ENCODE measurements around the gene ABCG1.

ABCG1 gene

DNA sequence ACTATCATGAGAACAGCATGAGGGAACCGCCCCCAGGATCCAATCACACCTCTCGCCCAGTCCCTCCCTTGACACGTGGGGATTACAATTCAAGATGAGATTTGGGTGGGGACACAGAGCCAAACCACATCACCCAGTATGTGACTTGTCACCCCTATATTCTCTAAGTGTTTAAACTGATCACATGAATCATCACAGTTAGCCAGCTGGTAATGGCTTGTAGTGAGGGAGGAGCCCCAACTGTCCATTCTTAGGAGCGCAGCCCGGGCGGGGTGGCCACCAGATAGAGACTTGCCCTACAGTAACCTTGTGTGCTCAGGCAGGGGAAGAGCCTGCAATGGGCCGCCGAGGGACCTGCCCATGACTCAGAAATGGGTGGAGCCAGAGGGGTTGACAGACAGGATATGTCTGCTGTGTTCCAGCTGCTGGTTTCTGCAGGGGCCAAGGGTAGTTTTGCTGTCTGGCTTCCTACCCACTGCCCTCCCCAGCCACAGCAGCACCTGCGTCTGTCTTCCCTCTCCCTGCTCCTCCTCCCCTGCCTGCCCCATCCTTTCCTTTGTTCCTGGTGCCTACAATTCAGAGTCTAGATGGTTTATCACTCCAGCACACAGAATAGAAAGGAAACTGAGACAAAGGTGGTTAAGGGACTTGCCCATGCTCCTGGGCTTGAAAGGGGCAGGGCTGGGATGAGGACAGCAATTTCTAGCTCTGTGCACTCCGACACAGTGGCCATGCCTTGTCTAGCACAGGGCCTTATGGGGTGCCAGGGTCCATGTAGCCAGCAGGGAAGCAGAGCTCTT lies 9.2 kb downstream of the ABCG1 start:
- Histone ChIP-seq H3K14ac (ENCODE audit: low read length) (no peak overlapping the region), H4K8ac (ENCODE audit: low read depth, low read length) (no peak overlapping the region), H3K4me2 (ENCODE audit: insufficient read depth, low read length, poor library complexity, severe bottlenecking) (no peak overlapping the region), H3K23ac (ENCODE audit: low read depth, low read length, poor library complexity) (no peak overlapping the region), H3K18ac (ENCODE audit: low read length) (no peak overlapping the region), H3K4me3 (ENCODE audit: low read length in 2 of 2) (no peak overlapping the region), H4K91ac (ENCODE audit: low read depth, low read length, poor library complexity) (no peak overlapping the region), H2AK5ac (ENCODE audit: low read depth, low read length) (peak overlapping the region; percentile 16), H2AFZ (ENCODE audit: low read length) (no peak overlapping the region), H3K27ac (replicated peaks; ENCODE audit: low read length) (no peak overlapping the region), H3K79me1 (ENCODE audit: low read depth, low read length) (no peaks in the 10 kb centered on the region), H2BK5ac (ENCODE audit: low read length) (no peak overlapping the region), H3K4me1 (ENCODE audit: control insufficient read depth in 2 of 2, insufficient read depth in 1 of 2, low read depth in 1 of 2, low read length in 2 of 2) (peaks cover 0 to 13% of the 10 kb centered on the region in 2 donors), H3K4ac (ENCODE audit: low read length) (no peak overlapping the region), H3K9me3 (replicated peaks in 1 of 2; ENCODE audit: control insufficient read depth in 2 of 2, insufficient read depth in 1 of 2, low read depth in 1 of 2, low read length in 2 of 2) (no peaks in the 10 kb centered on the region), H2BK120ac (ENCODE audit: low read depth, low read length) (no peak overlapping the region), H2BK15ac (ENCODE audit: low read length) (no peak overlapping the region), H3K27me3 (ENCODE audit: control insufficient read depth in 3 of 3, insufficient read depth in 3 of 3, low read depth in 1 of 3, low read length in 3 of 3) (peaks cover 0 to 20% (median 0%) of the 10 kb centered on the region in 3 experiments), H2BK12ac (ENCODE audit: low read length) (no peak overlapping the region), H3K36me3 (replicated peaks in 1 of 2; ENCODE audit: control insufficient read depth in 2 of 2, insufficient read depth in 2 of 2, low read length in 2 of 2) (no peaks in the 10 kb centered on the region), H3K9ac (ENCODE audit: low read depth, low read length, poor library complexity) (no peak overlapping the region)
- DNase-seq (ENCODE audit: low spot score): no peak
- no CpG with 5 or more reads among the region's 10 CpGs for WGBS, 2 donors (ENCODE audit: extremely low coverage in 2 of 2, insufficient read length in 2 of 2, insufficient replicate concordance in 1 of 2)

DNA sequence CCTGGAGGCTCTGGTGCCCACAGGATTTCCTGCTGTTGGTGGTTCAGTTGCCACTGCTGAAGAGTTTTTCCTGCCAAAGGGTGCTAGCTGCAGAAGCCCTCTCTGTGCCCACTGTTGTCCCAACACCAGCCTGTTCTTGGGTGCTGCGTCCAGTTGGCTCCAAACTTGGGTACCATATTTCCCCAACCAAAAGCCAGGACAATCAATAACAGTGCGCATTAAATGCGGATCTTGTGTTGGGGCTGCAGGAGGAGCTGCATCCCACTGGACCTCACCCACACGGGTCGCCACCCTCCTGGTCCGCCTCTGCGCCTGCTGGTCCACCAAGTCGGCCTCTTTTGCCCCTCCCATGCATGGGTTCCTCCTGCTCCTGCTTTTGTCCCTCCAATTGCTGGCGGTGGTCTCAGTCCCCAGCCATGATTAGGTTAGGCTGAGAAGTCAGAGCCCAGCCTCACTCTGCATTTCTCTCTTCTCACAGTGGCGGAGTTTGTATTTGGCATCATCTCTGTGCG lies 9.8 kb downstream of the ABCG1 start:
- H2AK5ac ChIP-seq (ENCODE audit: low read depth, low read length): peak overlapping the region; percentile 41
- peaks cover 0 to 13% of the 10 kb centered on the region in 2 donors for H3K4me1 ChIP-seq (ENCODE audit: control insufficient read depth in 2 of 2, insufficient read depth in 1 of 2, low read depth in 1 of 2, low read length in 2 of 2)
- no peak overlapping the region for H3K4me2 ChIP-seq (ENCODE audit: insufficient read depth, low read length, poor library complexity, severe bottlenecking)
- no peak overlapping the region for H2BK5ac ChIP-seq (ENCODE audit: low read length)
- H3K9me3 ChIP-seq (replicated peaks in 1 of 2; ENCODE audit: control insufficient read depth in 2 of 2, insufficient read depth in 1 of 2, low read depth in 1 of 2, low read length in 2 of 2): no peaks in the 10 kb centered on the region
- H3K18ac ChIP-seq (ENCODE audit: low read length): no peak overlapping the region
- H3K27ac ChIP-seq (replicated peaks; ENCODE audit: low read length): no peak overlapping the region
- no peaks in the 10 kb centered on the region for H3K36me3 ChIP-seq (replicated peaks in 1 of 2; ENCODE audit: control insufficient read depth in 2 of 2, insufficient read depth in 2 of 2, low read length in 2 of 2)
- no peak for DNase-seq (ENCODE audit: low spot score)
- H3K4ac ChIP-seq (ENCODE audit: low read length): no peak overlapping the region
- no peak overlapping the region for H2BK120ac ChIP-seq (ENCODE audit: low read depth, low read length)
- H3K27me3 ChIP-seq (ENCODE audit: control insufficient read depth in 3 of 3, insufficient read depth in 3 of 3, low read depth in 1 of 3, low read length in 3 of 3): peaks cover 0 to 25% (median 0%) of the 10 kb centered on the region in 3 experiments
- no peak overlapping the region for H4K8ac ChIP-seq (ENCODE audit: low read depth, low read length)
- H2AFZ ChIP-seq (ENCODE audit: low read length): no peak overlapping the region
- H2BK15ac ChIP-seq (ENCODE audit: low read length): no peak overlapping the region
- no peak overlapping the region for H2BK12ac ChIP-seq (ENCODE audit: low read length)
- H3K4me3 ChIP-seq (ENCODE audit: low read length in 2 of 2): no peak overlapping the region
- H3K23ac ChIP-seq (ENCODE audit: low read depth, low read length, poor library complexity): no peak overlapping the region
- no peak overlapping the region for H4K91ac ChIP-seq (ENCODE audit: low read depth, low read length, poor library complexity)
- no CpG with 5 or more reads among the region's 11 CpGs for WGBS, 2 donors (ENCODE audit: extremely low coverage in 2 of 2, insufficient read length in 2 of 2, insufficient replicate concordance in 1 of 2)
- no peak overlapping the region for H3K9ac ChIP-seq (ENCODE audit: low read depth, low read length, poor library complexity)
- H3K79me1 ChIP-seq (ENCODE audit: low read depth, low read length): no peaks in the 10 kb centered on the region
- no peak overlapping the region for H3K14ac ChIP-seq (ENCODE audit: low read length)

DNA sequence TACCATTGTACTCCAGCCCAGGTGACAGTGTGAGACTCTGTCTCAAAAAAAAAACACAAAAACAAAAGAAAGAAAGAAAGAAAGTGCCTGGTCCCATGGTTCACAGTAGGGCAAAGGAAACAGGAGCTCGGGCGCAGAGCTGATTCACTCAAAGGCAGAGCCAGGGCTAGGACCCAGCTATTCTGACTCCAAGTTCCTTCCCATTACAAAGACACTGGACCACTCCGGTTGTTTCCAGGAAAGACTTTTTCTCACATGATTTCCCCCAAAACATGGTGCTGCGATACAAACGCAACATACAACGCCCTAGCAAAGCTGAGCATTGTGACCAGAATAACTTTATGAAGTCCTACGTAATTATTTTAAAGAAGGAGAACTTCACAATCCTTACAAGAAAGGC lies 10.7 kb downstream of the ABCG1 start:
- Histone ChIP-seq H3K14ac (ENCODE audit: low read length) (no peak overlapping the region), H2BK15ac (ENCODE audit: low read length) (no peak overlapping the region), H3K4me1 (ENCODE audit: control insufficient read depth in 2 of 2, insufficient read depth in 1 of 2, low read depth in 1 of 2, low read length in 2 of 2) (peaks cover 0 to 20% of the 10 kb centered on the region in 2 donors), H3K18ac (ENCODE audit: low read length) (no peak overlapping the region), H3K27me3 (ENCODE audit: control insufficient read depth in 3 of 3, insufficient read depth in 3 of 3, low read depth in 1 of 3, low read length in 3 of 3) (peaks cover 0 to 33% (median 0%) of the 10 kb centered on the region in 3 experiments), H4K8ac (ENCODE audit: low read depth, low read length) (no peak overlapping the region), H3K9ac (ENCODE audit: low read depth, low read length, poor library complexity) (no peak overlapping the region), H2AFZ (ENCODE audit: low read length) (no peak overlapping the region), H2BK5ac (ENCODE audit: low read length) (no peak overlapping the region), H3K9me3 (replicated peaks in 1 of 2; ENCODE audit: control insufficient read depth in 2 of 2, insufficient read depth in 1 of 2, low read depth in 1 of 2, low read length in 2 of 2) (no peaks in the 10 kb centered on the region), H3K27ac (replicated peaks; ENCODE audit: low read length) (no peak overlapping the region), H3K23ac (ENCODE audit: low read depth, low read length, poor library complexity) (no peak overlapping the region), H3K4me2 (ENCODE audit: insufficient read depth, low read length, poor library complexity, severe bottlenecking) (no peak overlapping the region), H2BK12ac (ENCODE audit: low read length) (no peak overlapping the region), H3K4ac (ENCODE audit: low read length) (no peak overlapping the region), H3K79me1 (ENCODE audit: low read depth, low read length) (no peaks in the 10 kb centered on the region), H3K4me3 (ENCODE audit: low read length in 2 of 2) (no peak overlapping the region), H2BK120ac (ENCODE audit: low read depth, low read length) (no peak overlapping the region), H4K91ac (ENCODE audit: low read depth, low read length, poor library complexity) (no peak overlapping the region), H2AK5ac (ENCODE audit: low read depth, low read length) (no peak overlapping the region), H3K36me3 (replicated peaks in 1 of 2; ENCODE audit: control insufficient read depth in 2 of 2, insufficient read depth in 2 of 2, low read length in 2 of 2) (no peaks in the 10 kb centered on the region)
- DNase-seq (ENCODE audit: low spot score): no peak
- WGBS, 2 donors (ENCODE audit: extremely low coverage in 2 of 2, insufficient read length in 2 of 2, insufficient replicate concordance in 1 of 2): no CpG with 5 or more reads among the region's 7 CpGs

DNA sequence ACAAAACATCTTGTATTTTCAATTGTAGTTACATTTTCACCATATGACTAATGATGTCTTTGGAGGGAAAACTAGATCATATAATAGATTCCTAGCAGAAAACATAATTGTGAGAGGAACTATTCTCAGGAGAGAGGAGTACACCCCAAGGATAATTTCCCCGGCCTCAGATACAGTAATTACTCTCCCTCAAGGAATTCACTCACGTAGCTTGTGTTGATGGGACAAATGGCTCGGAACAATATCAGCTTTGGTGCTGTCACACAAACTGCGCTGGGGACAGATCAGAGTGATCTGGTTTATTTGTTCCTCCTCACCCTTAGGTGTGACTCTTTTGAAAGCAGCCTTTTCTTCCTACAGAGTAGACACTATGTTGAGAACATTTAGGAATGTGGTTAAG lies 11.2 kb downstream of the ABCG1 start:
- no peak overlapping the region for H4K91ac ChIP-seq (ENCODE audit: low read depth, low read length, poor library complexity)
- H2BK120ac ChIP-seq (ENCODE audit: low read depth, low read length): no peak overlapping the region
- H4K8ac ChIP-seq (ENCODE audit: low read depth, low read length): no peak overlapping the region
- no peaks in the 10 kb centered on the region for H3K79me1 ChIP-seq (ENCODE audit: low read depth, low read length)
- no peak overlapping the region for H3K4me3 ChIP-seq (ENCODE audit: low read length in 2 of 2)
- no peak overlapping the region for H3K18ac ChIP-seq (ENCODE audit: low read length)
- peaks cover 0 to 37% (median 0%) of the 10 kb centered on the region in 3 experiments for H3K27me3 ChIP-seq (ENCODE audit: control insufficient read depth in 3 of 3, insufficient read depth in 3 of 3, low read depth in 1 of 3, low read length in 3 of 3)
- no peak overlapping the region for H3K23ac ChIP-seq (ENCODE audit: low read depth, low read length, poor library complexity)
- DNase-seq (ENCODE audit: low spot score): no peak
- H3K4me1 ChIP-seq (ENCODE audit: control insufficient read depth in 2 of 2, insufficient read depth in 1 of 2, low read depth in 1 of 2, low read length in 2 of 2): peaks cover 3 to 23% of the 10 kb centered on the region in 2 donors
- H2AK5ac ChIP-seq (ENCODE audit: low read depth, low read length): no peak overlapping the region
- H3K14ac ChIP-seq (ENCODE audit: low read length): no peak overlapping the region
- H2BK12ac ChIP-seq (ENCODE audit: low read length): no peak overlapping the region
- no peak overlapping the region for H3K4me2 ChIP-seq (ENCODE audit: insufficient read depth, low read length, poor library complexity, severe bottlenecking)
- WGBS, 2 donors (ENCODE audit: extremely low coverage in 2 of 2, insufficient read length in 2 of 2, insufficient replicate concordance in 1 of 2): no CpG with 5 or more reads among the region's 4 CpGs
- no peak overlapping the region for H3K9ac ChIP-seq (ENCODE audit: low read depth, low read length, poor library complexity)
- no peak overlapping the region for H2BK15ac ChIP-seq (ENCODE audit: low read length)
- H3K4ac ChIP-seq (ENCODE audit: low read length): no peak overlapping the region
- H3K36me3 ChIP-seq (replicated peaks in 1 of 2; ENCODE audit: control insufficient read depth in 2 of 2, insufficient read depth in 2 of 2, low read length in 2 of 2): no peaks in the 10 kb centered on the region
- H2BK5ac ChIP-seq (ENCODE audit: low read length): no peak overlapping the region
- H3K9me3 ChIP-seq (replicated peaks in 1 of 2; ENCODE audit: control insufficient read depth in 2 of 2, insufficient read depth in 1 of 2, low read depth in 1 of 2, low read length in 2 of 2): no peaks in the 10 kb centered on the region
- no peak overlapping the region for H2AFZ ChIP-seq (ENCODE audit: low read length)
- H3K27ac ChIP-seq (replicated peaks; ENCODE audit: low read length): no peak overlapping the region

All from neuronal stem cell (in vitro differentiated cells).